ENCODE measurements around the gene ZNF212.

DNA sequence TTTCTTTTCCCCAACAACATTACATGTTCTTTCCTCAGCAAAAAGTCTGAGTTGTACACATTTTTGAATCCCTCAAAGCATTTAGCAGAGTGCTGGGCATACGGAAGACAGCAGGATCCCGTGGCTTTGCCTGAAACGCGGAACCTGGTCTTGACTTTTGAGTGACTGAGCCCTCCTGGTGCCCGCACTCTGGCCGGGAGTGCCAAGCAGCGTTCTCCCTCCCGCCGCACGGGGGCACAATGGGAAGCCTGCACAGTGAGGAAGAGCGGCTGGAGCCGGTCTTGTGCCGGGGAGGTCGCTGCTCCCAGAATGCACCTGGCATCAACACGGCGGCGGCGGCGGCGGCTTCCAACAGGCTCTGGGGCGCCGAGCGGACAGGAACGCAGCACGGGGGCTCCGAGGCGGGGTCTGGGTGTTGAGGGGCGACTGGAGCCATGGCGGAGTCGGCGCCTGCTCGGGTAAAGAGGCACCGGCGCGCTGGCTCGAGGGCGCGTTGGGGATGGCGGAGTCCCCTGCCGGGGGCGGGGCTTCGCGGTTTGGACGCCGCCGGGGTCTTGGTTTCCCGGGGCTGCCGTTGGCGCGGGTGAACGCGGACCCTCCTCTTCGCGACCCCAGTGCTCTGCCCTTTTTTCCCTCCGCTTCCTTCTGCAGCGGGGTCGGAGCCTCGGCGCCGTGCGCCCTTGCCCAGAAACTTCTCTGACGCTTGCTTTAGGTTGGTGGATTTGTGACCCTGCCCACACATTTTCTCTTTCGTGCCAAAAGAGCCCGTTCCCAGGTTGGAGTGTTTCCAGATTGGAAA lies at the start of gene ZNF212:
- peak; percentile 87 for TF ChIP-seq CTCF (conservative IDR thresholded peaks at IDR 0.05; ENCODE audit: low read depth, low read length)
- no peak for TF ChIP-seq EZH2phosphoT487 (IDR thresholded peaks at IDR 0.05; ENCODE audit: borderline replicate concordance, low read length)

All from PC-3 (cell line).